Left ventricle myocardium inferior (tissue), 1 donor: Measurements from ENCODE around the gene CLEC14A. TPM values are rescaled to one million over a fixed set of nuclear protein-coding genes. Genes with fewer than 3 reads are reported as not detected.

ENCODE experiments used
- DNase-seq: peaks from one replicate; pipeline ENCODE4 v3.0.0-alpha.2; 2020
- H3K27ac ChIP-seq: fragments of 200-600 bp; replicated peaks from 2 replicates; pipeline ENCODE4 v1.8.0; 2021
- H3K27me3 ChIP-seq: fragments of 200-600 bp; 2 replicates; pipeline ENCODE4 v1.8.0; 2021; ENCODE audit warnings: low read depth
- H3K36me3 ChIP-seq: fragments of 200-600 bp; 2 replicates; pipeline ENCODE4 v1.8.0; 2021
- H3K4me1 ChIP-seq: fragments of 200-600 bp; 2 replicates; pipeline ENCODE4 v1.8.0; 2021
- H3K4me3 ChIP-seq: fragments of 200-600 bp; 2 replicates; pipeline ENCODE4 v1.8.0; 2021; ENCODE audit warnings: mild to moderate bottlenecking, moderate library complexity
- H3K9me3 ChIP-seq: fragments of 200-600 bp; replicated peaks from 2 replicates; pipeline ENCODE4 v1.8.0; 2021
- intact Hi-C: fragments of 100-400 bp; cut with micrococcal nuclease; formaldehyde crosslinking; loops from one replicate; pipeline ENCODE4 v1.11.0; 2022
- total RNA-seq: library from RNA; stranded (reverse); fragmentation: NEBNext Ultra II Directional; extraction: Animal tissue kit (Norgen Biotek cat#: 25700); gene quantifications from one replicate; pipeline ENCODE4 v1.2.1, GENCODE V29; 2021
- TF ChIP-seq, protein P1 (sequence below): fragments of 200-600 bp; IDR thresholded peaks from 2 replicates; pipeline ENCODE4 v1.8.0; 2021; ENCODE audit warnings: antibody characterized with exemption, mild to moderate bottlenecking, borderline replicate concordance
- donor health status: DM: no; HTN: yes; CAD: no; lungs with severe emphysema.

The CLEC14A gene
- total RNA-seq, 1 donor from 2014 or later, result 34.3 TPM

DNA sequence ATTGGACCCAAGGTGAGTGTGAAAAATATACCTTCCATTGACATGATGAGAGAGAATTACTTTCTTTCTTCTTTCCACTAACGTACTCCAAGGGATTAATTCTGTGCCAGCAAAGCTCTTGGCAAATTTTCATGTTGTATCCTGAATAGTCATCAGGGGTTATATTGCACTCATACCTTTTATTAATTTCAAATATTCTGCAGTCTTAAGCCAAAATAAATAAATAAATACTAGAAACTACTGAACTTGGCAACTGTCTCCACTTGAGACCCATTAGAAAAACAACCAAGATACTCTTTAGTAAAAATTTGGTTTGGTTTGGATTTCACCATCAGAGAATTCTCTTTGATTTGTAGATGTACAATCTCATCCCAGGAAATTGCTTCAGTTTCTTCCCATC lies 22.1 kb upstream of the CLEC14A start:
- TF ChIP-seq, protein P1, sequence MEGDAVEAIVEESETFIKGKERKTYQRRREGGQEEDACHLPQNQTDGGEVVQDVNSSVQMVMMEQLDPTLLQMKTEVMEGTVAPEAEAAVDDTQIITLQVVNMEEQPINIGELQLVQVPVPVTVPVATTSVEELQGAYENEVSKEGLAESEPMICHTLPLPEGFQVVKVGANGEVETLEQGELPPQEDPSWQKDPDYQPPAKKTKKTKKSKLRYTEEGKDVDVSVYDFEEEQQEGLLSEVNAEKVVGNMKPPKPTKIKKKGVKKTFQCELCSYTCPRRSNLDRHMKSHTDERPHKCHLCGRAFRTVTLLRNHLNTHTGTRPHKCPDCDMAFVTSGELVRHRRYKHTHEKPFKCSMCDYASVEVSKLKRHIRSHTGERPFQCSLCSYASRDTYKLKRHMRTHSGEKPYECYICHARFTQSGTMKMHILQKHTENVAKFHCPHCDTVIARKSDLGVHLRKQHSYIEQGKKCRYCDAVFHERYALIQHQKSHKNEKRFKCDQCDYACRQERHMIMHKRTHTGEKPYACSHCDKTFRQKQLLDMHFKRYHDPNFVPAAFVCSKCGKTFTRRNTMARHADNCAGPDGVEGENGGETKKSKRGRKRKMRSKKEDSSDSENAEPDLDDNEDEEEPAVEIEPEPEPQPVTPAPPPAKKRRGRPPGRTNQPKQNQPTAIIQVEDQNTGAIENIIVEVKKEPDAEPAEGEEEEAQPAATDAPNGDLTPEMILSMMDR, result no peak
- Histone ChIP-seq H3K9me3 (no peaks in the 10 kb centered on the region), H3K27me3 (no peaks in the 10 kb centered on the region), H3K4me3 (no peak overlapping the region), H3K36me3 (no peaks in the 10 kb centered on the region), H3K4me1 (no peaks in the 10 kb centered on the region), H3K27ac (no peak overlapping the region)
- intact Hi-C loops, result no loop called here
- no peak for DNase-seq

DNA sequence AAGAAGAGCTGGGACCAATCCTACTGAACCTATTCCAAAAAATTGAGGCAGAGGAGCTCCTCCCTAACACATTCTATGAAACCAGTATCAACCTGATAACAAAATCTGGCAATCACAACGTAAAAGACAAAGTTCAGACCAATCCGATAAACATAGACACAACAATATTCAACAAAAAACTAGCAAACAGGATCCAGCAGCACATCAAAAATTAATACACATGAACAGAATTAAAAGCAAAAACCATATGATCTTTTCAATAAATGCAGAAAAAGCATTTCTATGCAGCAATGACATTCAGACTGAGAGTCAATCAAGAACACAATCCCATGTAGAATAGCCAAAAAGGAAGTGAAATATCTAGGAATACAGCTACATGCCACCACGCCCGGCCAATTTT lies 7.0 kb upstream of the CLEC14A start:
- no peak for DNase-seq
- Histone ChIP-seq H3K9me3 (peaks cover 72% of the 10 kb centered on the region), H3K36me3 (no peaks in the 10 kb centered on the region), H3K27me3 (no peaks in the 10 kb centered on the region), H3K4me1 (peaks cover under 1% of the 10 kb centered on the region), H3K4me3 (no peak overlapping the region), H3K27ac (no peak overlapping the region)
- intact Hi-C loops, result no loop called here
- TF ChIP-seq, protein P1, result no peak

DNA sequence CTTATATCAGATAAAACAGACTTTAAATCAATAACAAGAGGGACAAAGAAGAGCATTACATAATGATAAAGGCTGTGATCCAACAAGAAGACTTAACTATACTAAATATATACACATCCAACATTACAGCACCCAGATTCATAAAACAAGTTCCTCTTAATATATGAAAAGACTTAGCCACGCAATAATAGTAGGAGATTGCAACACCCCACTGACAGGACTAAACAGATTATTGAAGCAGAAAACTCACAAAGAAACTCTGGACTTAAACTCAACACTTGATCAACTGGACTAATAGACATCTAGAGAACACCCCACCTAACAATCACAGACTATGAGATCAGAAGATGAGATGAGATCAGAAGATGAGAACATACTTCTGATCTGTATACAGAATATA lies 5.7 kb upstream of the CLEC14A start:
- no peaks in the 10 kb centered on the region for H3K36me3 ChIP-seq
- DNase-seq, result no peak
- peaks cover 2% of the 10 kb centered on the region for H3K27me3 ChIP-seq
- TF ChIP-seq, protein P1, result no peak
- no peak overlapping the region for H3K4me3 ChIP-seq
- H3K27ac ChIP-seq, result no peak overlapping the region
- H3K4me1 ChIP-seq, result peaks cover 8% of the 10 kb centered on the region
- intact Hi-C loops, result no loop called here
- peaks cover 60% of the 10 kb centered on the region for H3K9me3 ChIP-seq

DNA sequence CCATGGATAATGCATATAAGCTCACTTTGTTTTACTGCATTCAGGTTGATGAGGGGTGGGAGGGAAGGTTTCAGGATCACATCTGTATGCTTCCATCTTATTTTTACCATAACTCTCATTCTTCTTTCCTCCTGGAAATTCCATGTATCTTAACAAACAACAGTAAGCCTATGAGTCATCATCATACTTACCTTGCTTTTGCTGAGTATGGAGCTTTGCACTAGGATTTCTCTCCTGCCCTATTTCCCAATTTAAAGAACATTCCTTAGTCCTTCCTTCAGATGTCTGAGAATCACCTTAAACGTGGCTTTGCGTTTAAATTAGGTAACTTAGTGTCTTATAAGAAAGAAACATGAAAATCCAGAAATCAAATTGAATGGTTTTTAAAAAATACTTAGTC lies 1.6 kb upstream of the CLEC14A start:
- Histone ChIP-seq H3K4me3 (no peak overlapping the region), H3K27ac (peak overlapping the region; percentile 96), H3K27me3 (peaks cover 33% of the 10 kb centered on the region), H3K4me1 (peaks cover 25% of the 10 kb centered on the region), H3K9me3 (peaks cover 22% of the 10 kb centered on the region), H3K36me3 (no peaks in the 10 kb centered on the region)
- intact Hi-C loops, result no loop called here
- no peak for DNase-seq
- TF ChIP-seq, protein P1, result no peak

DNA sequence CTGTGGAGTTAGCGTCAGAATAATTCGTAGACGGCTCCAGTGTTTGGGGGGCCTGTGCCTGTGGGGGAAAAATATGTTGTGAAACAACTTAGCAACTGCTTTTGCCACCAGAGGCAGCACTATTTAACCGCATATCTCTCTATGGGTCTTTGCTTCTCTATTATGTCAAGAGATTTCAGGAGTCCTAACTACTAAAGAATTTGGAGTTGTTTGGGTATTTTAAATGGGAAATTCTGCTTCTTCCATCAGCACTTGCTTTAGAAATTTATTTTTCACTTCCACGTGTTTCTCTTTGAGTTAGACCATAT lies 594 bp upstream of the CLEC14A start:
- peaks cover 25% of the 10 kb centered on the region for H3K4me1 ChIP-seq
- DNase-seq, result no peak
- no peaks in the 10 kb centered on the region for H3K36me3 ChIP-seq
- peaks cover 12% of the 10 kb centered on the region for H3K9me3 ChIP-seq
- intact Hi-C loops, result no loop called here
- H3K27ac ChIP-seq, result peak overlapping the region; percentile 96
- peak overlapping the region; percentile 76 for H3K4me3 ChIP-seq
- TF ChIP-seq, protein P1, result peak; percentile 53
- peaks cover 33% of the 10 kb centered on the region for H3K27me3 ChIP-seq

DNA sequence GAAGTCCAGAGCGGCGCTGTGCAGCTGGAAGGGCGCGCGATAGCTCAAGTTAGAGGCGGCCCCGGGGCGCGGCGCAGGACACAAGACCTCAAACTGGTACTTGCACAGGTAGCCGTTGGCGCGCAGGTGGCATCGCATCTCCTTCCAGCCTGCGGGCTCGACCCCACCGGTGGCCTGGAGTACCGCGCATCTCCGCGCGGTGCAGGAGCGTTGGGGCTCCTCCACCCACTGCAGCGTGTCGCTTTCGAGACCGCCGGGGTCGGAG lies 553 bp downstream of the CLEC14A start:
- DNase-seq, result peak; percentile 28
- peaks cover 33% of the 10 kb centered on the region for H3K27me3 ChIP-seq
- peaks cover 26% of the 10 kb centered on the region for H3K4me1 ChIP-seq
- H3K4me3 ChIP-seq, result peak overlapping the region; percentile 76
- peaks cover under 1% of the 10 kb centered on the region for H3K9me3 ChIP-seq
- no peaks in the 10 kb centered on the region for H3K36me3 ChIP-seq
- peak overlapping the region; percentile 96 for H3K27ac ChIP-seq
- TF ChIP-seq, protein P1, result no peak
- intact Hi-C loops, result no loop called here
